Activated B cell treated with CpG ODN at 0.5 μM for 24 hours (primary cell): ENCODE measurements around the gene C1orf146. TPM values are rescaled to one million over a fixed set of nuclear protein-coding genes. Genes with fewer than 3 reads are reported as not detected.
"Not testable (repeated sequence)": the region's sequence is repeated elsewhere in the genome, so short reads cannot be mapped to it uniquely, and the experiment has no call there.

Source experiments
- ATAC-seq: fragments of 200-7000 bp; cut with Tn5 transposase; one replicate; pipeline ENCODE4 v1.10.0; 2021; ENCODE audit warnings: low read depth, mild to moderate bottlenecking, moderate library complexity
- CTCF ChIA-PET: fragments of 350-600 bp; sonication (Branson Sonifier 250); formaldehyde crosslinking; loops from one replicate; lab custom pipeline; 2021; ENCODE audit warnings: antibody characterized with exemption; lab: Charles Lee
- POLR2A ChIA-PET: fragments of 350-600 bp; sonication (Branson Sonifier 250); formaldehyde crosslinking; loops from one replicate; lab custom pipeline; 2021; ENCODE audit warnings: antibody characterized with exemption; lab: Charles Lee
- DNase-seq: peaks from one replicate; pipeline ENCODE4 v3.0.0; 2022
- H3K27ac Mint-ChIP-seq: one replicate; pipeline ENCODE4 v1.8.0; 2020; ENCODE audit warnings: mixed read lengths
- H3K27me3 Mint-ChIP-seq: one replicate; pipeline ENCODE4 v1.8.0; 2021; ENCODE audit warnings: mixed read lengths
- H3K36me3 Mint-ChIP-seq: one replicate; pipeline ENCODE4 v1.8.0; 2021; ENCODE audit warnings: low read depth, mixed read lengths
- H3K4me1 Mint-ChIP-seq: one replicate; pipeline ENCODE4 v1.8.0; 2021; ENCODE audit warnings: mixed read lengths
- H3K4me3 Mint-ChIP-seq: one replicate; pipeline ENCODE4 v1.8.0; 2020; ENCODE audit warnings: mild to moderate bottlenecking, mixed read lengths
- H3K9me3 Mint-ChIP-seq: one replicate; pipeline ENCODE4 v1.8.0; 2020; ENCODE audit warnings: mixed read lengths
- intact Hi-C: fragments of 100-400 bp; cut with micrococcal nuclease; formaldehyde crosslinking; loops from one replicate; pipeline ENCODE4 v1.15.1; 2024
- total RNA-seq: library from RNA; stranded (reverse); gene quantifications from 2 replicates; pipeline ENCODE4 v1.2.3, GENCODE V29; 2022
- TF ChIP-seq, protein P1 (sequence below): fragments of 200-600 bp; IDR thresholded peaks from one replicate; pipeline ENCODE4 v1.8.0; 2022; ENCODE audit warnings: antibody characterized with exemption, mild to moderate bottlenecking

C1orf146 gene
- total RNA-seq, 1 donor from 2014 or later = not detected

- intact Hi-C loops = no loop called here
- Mint-ChIP-seq H3K4me1 (no peaks in the 10 kb centered on the region), H3K36me3 (peaks cover 82% of the 10 kb centered on the region), H3K27ac (no peak overlapping the region), H3K9me3 (no peaks in the 10 kb centered on the region), H3K4me3 (no peak overlapping the region), H3K27me3 (no peaks in the 10 kb centered on the region)
- no peak for DNase-seq
- TF ChIP-seq, protein P1, sequence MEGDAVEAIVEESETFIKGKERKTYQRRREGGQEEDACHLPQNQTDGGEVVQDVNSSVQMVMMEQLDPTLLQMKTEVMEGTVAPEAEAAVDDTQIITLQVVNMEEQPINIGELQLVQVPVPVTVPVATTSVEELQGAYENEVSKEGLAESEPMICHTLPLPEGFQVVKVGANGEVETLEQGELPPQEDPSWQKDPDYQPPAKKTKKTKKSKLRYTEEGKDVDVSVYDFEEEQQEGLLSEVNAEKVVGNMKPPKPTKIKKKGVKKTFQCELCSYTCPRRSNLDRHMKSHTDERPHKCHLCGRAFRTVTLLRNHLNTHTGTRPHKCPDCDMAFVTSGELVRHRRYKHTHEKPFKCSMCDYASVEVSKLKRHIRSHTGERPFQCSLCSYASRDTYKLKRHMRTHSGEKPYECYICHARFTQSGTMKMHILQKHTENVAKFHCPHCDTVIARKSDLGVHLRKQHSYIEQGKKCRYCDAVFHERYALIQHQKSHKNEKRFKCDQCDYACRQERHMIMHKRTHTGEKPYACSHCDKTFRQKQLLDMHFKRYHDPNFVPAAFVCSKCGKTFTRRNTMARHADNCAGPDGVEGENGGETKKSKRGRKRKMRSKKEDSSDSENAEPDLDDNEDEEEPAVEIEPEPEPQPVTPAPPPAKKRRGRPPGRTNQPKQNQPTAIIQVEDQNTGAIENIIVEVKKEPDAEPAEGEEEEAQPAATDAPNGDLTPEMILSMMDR = no peak
- ATAC-seq = no peak
- ChIA-PET CTCF (no interaction called here), POLR2A (no interaction called here)
These were observed 44.8 kb downstream of the C1orf146 start for GRCh38 chr1:92262516-92262915.

DNA sequence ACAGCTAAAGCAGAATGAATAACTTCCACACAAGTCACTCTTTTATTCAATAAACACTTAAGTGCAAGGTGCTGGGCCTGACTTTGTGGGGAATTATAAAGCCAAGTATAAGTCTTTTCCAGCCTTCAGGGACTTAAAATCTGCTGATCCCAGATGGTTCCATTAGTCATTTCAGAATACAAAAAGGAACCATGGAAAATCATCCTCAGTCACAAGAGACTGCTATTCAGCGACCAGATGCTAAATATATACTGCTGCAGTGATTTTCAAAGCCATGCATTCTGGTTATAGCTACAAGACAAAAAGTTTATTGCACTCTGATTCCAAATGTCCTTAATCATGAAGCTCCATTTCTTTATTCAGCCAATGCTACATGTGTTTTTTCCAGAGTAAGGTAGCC, 55.3 kb downstream of the C1orf146 start:
- H3K36me3 Mint-ChIP-seq = peaks cover 61% of the 10 kb centered on the region
- no peak overlapping the region for H3K27ac Mint-ChIP-seq
- H3K27me3 Mint-ChIP-seq = no peaks in the 10 kb centered on the region
- DNase-seq (no peak), ATAC-seq (no peak)
- H3K9me3 Mint-ChIP-seq = no peaks in the 10 kb centered on the region
- peaks cover 2% of the 10 kb centered on the region for H3K4me1 Mint-ChIP-seq
- ChIA-PET POLR2A (no interaction called here), CTCF (no interaction called here)
- H3K4me3 Mint-ChIP-seq = no peak overlapping the region
- intact Hi-C loops = no loop called here
- TF ChIP-seq, protein P1 = no peak

DNA sequence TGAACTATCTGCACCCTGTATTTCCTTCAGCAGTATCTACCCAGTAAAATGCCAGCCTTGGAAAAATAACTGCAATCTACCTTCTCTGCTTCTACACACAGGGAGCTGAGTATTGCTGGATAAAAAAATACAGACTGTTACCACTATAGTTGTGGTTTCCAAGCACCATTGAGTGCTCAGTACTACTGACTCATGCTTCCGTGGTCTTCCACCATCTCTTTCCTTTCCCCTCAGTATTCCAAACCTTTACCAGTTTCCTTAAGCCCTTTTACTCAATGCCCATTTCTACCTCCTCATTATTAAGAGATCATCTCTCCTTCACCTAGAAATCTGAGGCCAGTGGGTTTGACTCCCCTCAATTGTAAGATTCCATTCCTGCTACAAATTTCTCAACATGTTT, 57.2 kb downstream of the C1orf146 start:
- Mint-ChIP-seq H3K36me3 (peaks cover 62% of the 10 kb centered on the region), H3K4me1 (peaks cover 2% of the 10 kb centered on the region)
- POLR2A ChIA-PET = no interaction called here

GRCh38 chr1:92276082-92276481, 58.4 kb downstream of the C1orf146 start:
- Mint-ChIP-seq H3K36me3 (peaks cover 69% of the 10 kb centered on the region), H3K4me3 (no peak overlapping the region), H3K27ac (no peak overlapping the region), H3K4me1 (peaks cover 2% of the 10 kb centered on the region), H3K9me3 (no peaks in the 10 kb centered on the region), H3K27me3 (no peaks in the 10 kb centered on the region)
- intact Hi-C loops = no loop called here
- DNase-seq (no peak), ATAC-seq (no peak)
- POLR2A ChIA-PET = no interaction called here
- TF ChIP-seq, protein P1 = no peak
- CTCF ChIA-PET = no interaction called here

More for the DNA sequence above, 57.2 kb downstream of the C1orf146 start:
- Mint-ChIP-seq H3K27ac (no peak overlapping the region), H3K27me3 (no peaks in the 10 kb centered on the region), H3K4me3 (no peak overlapping the region), H3K9me3 (no peaks in the 10 kb centered on the region)
- intact Hi-C loops = no loop called here
- TF ChIP-seq, protein P1 = no peak
- DNase-seq (no peak), ATAC-seq (no peak)
- CTCF ChIA-PET = no interaction called here

DNA sequence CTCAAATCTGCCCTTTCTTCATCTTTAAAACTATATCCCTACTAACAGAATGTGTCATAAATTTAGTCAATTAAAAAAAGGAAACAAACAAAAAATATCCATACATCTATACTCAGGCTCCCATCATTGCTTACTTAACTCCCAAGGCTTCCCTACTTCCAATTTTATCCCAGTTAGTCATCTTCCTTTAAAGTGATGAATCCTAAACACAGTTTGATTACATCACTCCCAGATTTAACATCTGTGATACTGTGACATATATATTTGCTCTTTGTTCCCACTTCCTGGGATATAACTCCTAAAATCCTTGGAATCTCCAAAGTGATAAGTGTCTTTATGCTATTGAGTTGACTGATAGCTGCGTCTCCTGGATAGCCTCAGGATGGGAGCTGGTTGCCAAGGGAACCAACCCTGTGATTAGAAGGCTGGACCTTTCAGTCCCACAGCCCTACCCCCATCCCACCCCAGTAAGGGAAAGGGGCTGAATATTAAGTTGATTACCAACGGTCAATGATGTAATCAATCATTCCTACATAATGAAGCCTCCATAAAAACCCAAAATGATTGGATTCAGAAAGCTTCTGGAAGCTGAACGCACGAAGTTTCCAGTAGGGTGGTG, 59.5 kb downstream of the C1orf146 start:
- DNase-seq = no peak

GRCh38 chr1:92279781-92280180, 62.1 kb downstream of the C1orf146 start:
- DNase-seq, H3K27me3 Mint-ChIP-seq, ATAC-seq, H3K27ac Mint-ChIP-seq, CTCF ChIA-PET, H3K9me3 Mint-ChIP-seq, H3K4me1 Mint-ChIP-seq, intact Hi-C loops, H3K4me3 Mint-ChIP-seq, POLR2A ChIA-PET: not testable (repeated sequence)
- H3K36me3 Mint-ChIP-seq = peaks cover 81% of the 10 kb centered on the region

More for the DNA sequence above, 59.5 kb downstream of the C1orf146 start:
- Mint-ChIP-seq H3K27me3 (no peaks in the 10 kb centered on the region), H3K27ac (no peak overlapping the region), H3K9me3 (peaks cover 2% of the 10 kb centered on the region), H3K4me1 (peaks cover 2% of the 10 kb centered on the region), H3K36me3 (peaks cover 70% of the 10 kb centered on the region), H3K4me3 (no peak overlapping the region)
- no peak for ATAC-seq
- ChIA-PET CTCF (no interaction called here), POLR2A (no interaction called here)
- TF ChIP-seq, protein P1 = no peak
- intact Hi-C loops = no loop called here

DNA sequence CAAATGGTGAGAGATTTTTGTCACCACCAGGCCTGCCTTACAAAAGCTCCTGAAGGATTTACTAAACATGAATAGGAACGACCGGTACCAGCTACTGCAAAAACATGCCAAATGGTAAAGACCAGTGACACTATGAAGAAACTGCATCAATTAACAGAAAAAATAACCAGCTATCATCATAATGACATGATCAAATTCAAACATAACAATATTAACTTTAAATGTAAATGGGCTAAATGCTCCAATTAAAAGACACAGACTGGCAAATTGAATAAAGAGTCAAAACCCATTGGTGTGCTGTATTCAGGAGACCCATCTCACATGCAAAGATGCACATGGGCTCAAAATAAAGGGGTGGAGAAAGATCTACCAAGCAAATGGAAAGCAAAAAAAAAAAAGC, 63.7 kb downstream of the C1orf146 start:
- CTCF ChIA-PET, H3K27ac Mint-ChIP-seq: not testable (repeated sequence)

More for the DNA sequence above, 63.7 kb downstream of the C1orf146 start:
- H3K4me1 Mint-ChIP-seq, DNase-seq, intact Hi-C loops, H3K9me3 Mint-ChIP-seq, H3K4me3 Mint-ChIP-seq, ATAC-seq, H3K27me3 Mint-ChIP-seq, POLR2A ChIA-PET: not testable (repeated sequence)
- peaks cover 81% of the 10 kb centered on the region for H3K36me3 Mint-ChIP-seq
